Measurements from ENCODE around the gene FUCA1. TPM values are rescaled to one million over a fixed set of nuclear protein-coding genes. Genes with fewer than 3 reads are reported as not detected.
"Not testable (repeated sequence)": the region's sequence is repeated elsewhere in the genome, so short reads cannot be mapped to it uniquely, and the experiment has no call there.

Gene FUCA1
- total and polyA plus RNA-seq, 2 experiments from 2014 or later: 11.5 to 13.3 TPM

DNA sequence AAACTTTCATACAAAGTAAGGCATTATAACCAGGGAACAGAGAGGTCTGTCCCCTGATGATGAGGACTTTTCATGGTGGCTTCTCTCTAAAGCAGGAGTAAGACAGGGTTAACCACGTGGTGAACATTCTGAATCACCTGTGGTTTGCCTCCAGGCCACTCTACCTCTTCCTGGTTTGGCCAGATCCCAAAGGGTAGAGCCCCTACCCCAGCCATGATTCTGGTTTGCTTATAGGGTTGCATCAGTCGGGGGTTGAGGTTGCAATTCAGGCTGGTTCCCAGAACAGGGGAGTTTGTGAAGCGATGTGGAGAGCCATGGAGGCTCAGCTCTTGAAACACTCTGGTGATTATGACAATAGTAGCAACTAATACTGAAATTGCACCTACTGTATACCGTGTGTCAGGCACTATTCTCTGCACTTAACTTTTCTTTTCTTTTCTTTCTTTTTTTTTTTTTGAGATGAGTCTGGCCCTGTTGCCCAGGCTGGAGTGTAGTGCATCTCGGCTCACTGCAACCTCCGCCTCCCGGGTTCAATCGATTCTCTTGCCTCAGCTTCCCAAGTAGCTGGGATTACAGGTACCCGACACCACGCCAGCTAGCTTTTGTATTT, 36.8 kb upstream of the FUCA1 start:
- TF ChIP-seq EZH2 (IDR thresholded peaks at IDR 0.05; ENCODE audit: insufficient read depth, poor library complexity, severe bottlenecking) (no peak), EZH2phosphoT487 (IDR thresholded peaks at IDR 0.05; ENCODE audit: insufficient read depth, low read depth) (no peak)
- Histone ChIP-seq H3K4me3 (no peak overlapping the region), H3K27me3 (replicated peaks; ENCODE audit: insufficient read depth) (no peaks in the 10 kb centered on the region; the same call in 1 of the 2 replicates), H4K20me1 (ENCODE audit: insufficient read depth) (no peaks in the 10 kb centered on the region), H3K4me2 (ENCODE audit: unreplicated experiment) (no peak overlapping the region), H3K9me2 (ENCODE audit: insufficient read depth) (no peaks in the 10 kb centered on the region), H3K36me3 (ENCODE audit: low read depth) (no peaks in the 10 kb centered on the region), H3K79me2 (ENCODE audit: insufficient read depth) (no peaks in the 10 kb centered on the region), H3K9ac (no peak overlapping the region), H3K9me3 (ENCODE audit: low read depth) (no peaks in the 10 kb centered on the region), H3K4me1 (ENCODE audit: insufficient read depth) (no peaks in the 10 kb centered on the region), H2AFZ (no peak overlapping the region), H3K27ac (no peak overlapping the region), H3F3A (ENCODE audit: insufficient read depth) (no peaks in the 10 kb centered on the region)
- 78 to 83% methylated on average over 10 of the region's 10 CpGs for WGBS, 2 experiments (ENCODE audit: low coverage in 1 of 2, low lambda C conversion rate in 2 of 2, missing lambda C conversion rate in 2 of 2)
- in situ Hi-C loops (cut with MboI): no loop called here
- DNase-seq: no peak

DNA sequence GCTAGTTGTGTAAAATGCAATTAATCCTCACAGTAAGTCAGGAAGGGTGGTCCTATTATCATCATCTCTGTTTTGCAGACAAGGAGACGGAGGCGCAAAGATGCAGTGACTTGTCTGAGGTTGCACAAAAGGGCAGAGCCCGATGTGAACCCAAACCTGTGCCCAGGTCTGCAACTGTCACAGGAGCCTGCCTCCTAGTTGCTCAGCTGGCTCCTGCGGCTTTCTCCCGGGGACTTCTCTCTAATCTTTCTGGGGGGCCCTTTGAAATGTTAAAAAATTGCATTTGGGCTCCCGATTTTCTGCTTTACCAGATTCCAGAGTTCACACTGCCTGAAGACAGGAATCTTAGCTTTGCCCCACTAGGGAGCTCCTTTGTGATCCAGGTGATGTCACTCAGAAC, 35.7 kb upstream of the FUCA1 start:
- Histone ChIP-seq H3K4me3 (no peak overlapping the region), H2AFZ (no peak overlapping the region), H3F3A (ENCODE audit: insufficient read depth) (no peaks in the 10 kb centered on the region), H3K9me3 (ENCODE audit: low read depth) (no peaks in the 10 kb centered on the region), H3K27ac (no peak overlapping the region), H3K4me2 (ENCODE audit: unreplicated experiment) (no peak overlapping the region), H3K36me3 (ENCODE audit: low read depth) (no peaks in the 10 kb centered on the region), H4K20me1 (ENCODE audit: insufficient read depth) (no peaks in the 10 kb centered on the region), H3K27me3 (replicated peaks; ENCODE audit: insufficient read depth) (no peaks in the 10 kb centered on the region; the same call in 1 of the 2 replicates), H3K9me2 (ENCODE audit: insufficient read depth) (no peaks in the 10 kb centered on the region), H3K79me2 (ENCODE audit: insufficient read depth) (no peaks in the 10 kb centered on the region), H3K4me1 (ENCODE audit: insufficient read depth) (no peaks in the 10 kb centered on the region), H3K9ac (no peak overlapping the region)
- WGBS, 2 experiments (ENCODE audit: low coverage in 1 of 2, low lambda C conversion rate in 2 of 2, missing lambda C conversion rate in 2 of 2): 92 to 96% methylated on average over 6 of the region's 6 CpGs
- no peak for DNase-seq
- TF ChIP-seq EZH2phosphoT487 (IDR thresholded peaks at IDR 0.05; ENCODE audit: insufficient read depth, low read depth): no peak
- peak; percentile 28 for TF ChIP-seq EZH2 (IDR thresholded peaks at IDR 0.05; ENCODE audit: insufficient read depth, poor library complexity, severe bottlenecking)
- in situ Hi-C loops (cut with MboI): no loop called here

GRCh38 chr1:23902321-23903278, 34.5 kb upstream of the FUCA1 start:
- H3K4me3 ChIP-seq: peak overlapping the region; percentile 48
- in situ Hi-C loops (cut with MboI): no loop called here
- no peaks in the 10 kb centered on the region; the same call in 1 of the 2 replicates for H3K27me3 ChIP-seq (replicated peaks; ENCODE audit: insufficient read depth)
- no peaks in the 10 kb centered on the region for H3K9me2 ChIP-seq (ENCODE audit: insufficient read depth)
- DNase-seq: peak; percentile 29
- peak overlapping the region; percentile 51 for H2AFZ ChIP-seq
- no peaks in the 10 kb centered on the region for H3K79me2 ChIP-seq (ENCODE audit: insufficient read depth)
- H4K20me1 ChIP-seq (ENCODE audit: insufficient read depth): no peaks in the 10 kb centered on the region
- peak overlapping the region; percentile 30; the same call in 1 of the 2 replicates for H3K9ac ChIP-seq
- H3K9me3 ChIP-seq (ENCODE audit: low read depth): no peaks in the 10 kb centered on the region
- no peaks in the 10 kb centered on the region for H3K4me1 ChIP-seq (ENCODE audit: insufficient read depth)
- no peak overlapping the region for H3K27ac ChIP-seq
- H3F3A ChIP-seq (ENCODE audit: insufficient read depth): no peaks in the 10 kb centered on the region
- no peaks in the 10 kb centered on the region for H3K36me3 ChIP-seq (ENCODE audit: low read depth)
- no peak for TF ChIP-seq EZH2 (IDR thresholded peaks at IDR 0.05; ENCODE audit: insufficient read depth, poor library complexity, severe bottlenecking)
- no peak for TF ChIP-seq EZH2phosphoT487 (IDR thresholded peaks at IDR 0.05; ENCODE audit: insufficient read depth, low read depth)
- H3K4me2 ChIP-seq (ENCODE audit: unreplicated experiment): peak overlapping the region; percentile 61
- WGBS, 2 experiments (ENCODE audit: low coverage in 1 of 2, low lambda C conversion rate in 2 of 2, missing lambda C conversion rate in 2 of 2): 20 to 28% methylated on average over 52 to 71 of the region's 92 CpGs

GRCh38 chr1:23900017-23900416, 31.9 kb upstream of the FUCA1 start:
- H3K9me3 ChIP-seq (ENCODE audit: low read depth); H3K79me2 ChIP-seq (ENCODE audit: insufficient read depth); H2AFZ ChIP-seq; H3K9me2 ChIP-seq (ENCODE audit: insufficient read depth); H3K4me1 ChIP-seq (ENCODE audit: insufficient read depth); H3F3A ChIP-seq (ENCODE audit: insufficient read depth); H3K36me3 ChIP-seq (ENCODE audit: low read depth); H3K27me3 ChIP-seq (replicated peaks; ENCODE audit: insufficient read depth); H3K27ac ChIP-seq; H4K20me1 ChIP-seq (ENCODE audit: insufficient read depth); H3K9ac ChIP-seq; in situ Hi-C loops (cut with MboI): not testable (repeated sequence)
- DNase-seq: peak; percentile 20
- Histone ChIP-seq H3K4me2 (ENCODE audit: unreplicated experiment) (peak overlapping the region; percentile 48), H3K4me3 (peak overlapping the region; percentile 47; the same call in 1 of the 2 replicates)
- WGBS, 2 experiments (ENCODE audit: low coverage in 1 of 2, low lambda C conversion rate in 2 of 2, missing lambda C conversion rate in 2 of 2): 12 to 13% methylated on average over 8 of the region's 8 CpGs
